Calu3 (cell line): Measurements from ENCODE around the gene LEP. TPM values are rescaled to one million over a fixed set of nuclear protein-coding genes. Genes with fewer than 3 reads are reported as not detected.
"Not testable (repeated sequence)": the region's sequence is repeated elsewhere in the genome, so short reads cannot be mapped to it uniquely, and the experiment has no call there.

Source experiments
- BruUV-seq: library from RNA; stranded (reverse); fragments of 400-500 nt; replicated peaks from 2 replicates; lab custom pipeline; 2021; lab: Mats Ljungman, UMichigan
- CTCF ChIA-PET: fragments of 300-600 bp; sonication (Branson Sonifier 250); formaldehyde crosslinking; loops from one replicate; lab custom pipeline; 2022; ENCODE audit warnings: antibody characterized with exemption; lab: Charles Lee
- DNase-seq: peaks from one replicate; pipeline ENCODE4 v3.0.0; 2022
- H3K27ac Mint-ChIP-seq: one replicate; pipeline ENCODE4 v1.8.0; 2022; ENCODE audit warnings: mixed read lengths; ENCODE audit not compliant: unreplicated experiment
- H3K27me3 Mint-ChIP-seq: one replicate; pipeline ENCODE4 v1.8.0; 2022; ENCODE audit warnings: mixed read lengths; ENCODE audit not compliant: unreplicated experiment
- H3K36me3 Mint-ChIP-seq: one replicate; pipeline ENCODE4 v1.8.0; 2022; ENCODE audit warnings: mild to moderate bottlenecking, moderate library complexity, mixed read lengths; ENCODE audit not compliant: insufficient read depth, unreplicated experiment
- H3K4me1 Mint-ChIP-seq: one replicate; pipeline ENCODE4 v1.8.0; 2022; ENCODE audit warnings: mild to moderate bottlenecking, low read depth, mixed read lengths; ENCODE audit not compliant: unreplicated experiment
- H3K4me3 Mint-ChIP-seq: one replicate; pipeline ENCODE4 v1.8.0; 2022; ENCODE audit warnings: mild to moderate bottlenecking, low read depth, moderate library complexity, mixed read lengths; ENCODE audit not compliant: unreplicated experiment
- H3K9me3 Mint-ChIP-seq: one replicate; pipeline ENCODE4 v1.8.0; 2022; ENCODE audit warnings: low read depth, mixed read lengths; ENCODE audit not compliant: unreplicated experiment
- CTCF ChIP-seq: fragments of 200-600 bp; IDR thresholded peaks from one replicate; pipeline ENCODE4 v1.8.0; 2022; ENCODE audit warnings: antibody characterized with exemption; ENCODE audit not compliant: unreplicated experiment
- intact Hi-C: fragments of 100-400 bp; cut with micrococcal nuclease; formaldehyde crosslinking; loops from one replicate; pipeline ENCODE4 v1.10.0; 2022; ENCODE audit not compliant: unreplicated experiment
- total RNA-seq: library from RNA; stranded (reverse); gene quantifications from 2 replicates; pipeline ENCODE4 v1.2.3, GENCODE V29; 2022

The LEP gene
- total RNA-seq, 1 experiment from 2014 or later, result not detected

GRCh38 chr7:128281605-128282380 is 40.7 kb downstream of the LEP start:
- Mint-ChIP-seq H3K4me1 (no peaks in the 10 kb centered on the region), H3K4me3 (no peak overlapping the region), H3K27ac (no peak overlapping the region), H3K27me3 (no peaks in the 10 kb centered on the region), H3K36me3 (no peaks in the 10 kb centered on the region), H3K9me3 (no peaks in the 10 kb centered on the region)
- no TSS peak for BruUV-seq
- no peak for TF ChIP-seq CTCF
- CTCF ChIA-PET, result no interaction called here
- DNase-seq, result no peak
- intact Hi-C loops, result no loop called here

- Mint-ChIP-seq H3K9me3 (no peaks in the 10 kb centered on the region), H3K27me3 (no peaks in the 10 kb centered on the region), H3K36me3 (no peaks in the 10 kb centered on the region), H3K4me1 (no peaks in the 10 kb centered on the region), H3K4me3 (no peak overlapping the region), H3K27ac (no peak overlapping the region)
- intact Hi-C loops, result no loop called here
- DNase-seq, result no peak
- CTCF ChIA-PET, result no interaction called here
- TF ChIP-seq CTCF, result no peak
- BruUV-seq, result no TSS peak
Observed at GRCh38 chr7:128284102-128284501, 43.0 kb downstream of the LEP start.

GRCh38 chr7:128287556-128287955 is 46.5 kb downstream of the LEP start:
- Mint-ChIP-seq H3K36me3 (no peaks in the 10 kb centered on the region), H3K4me1 (no peaks in the 10 kb centered on the region), H3K9me3 (no peaks in the 10 kb centered on the region), H3K4me3 (no peak overlapping the region), H3K27me3 (no peaks in the 10 kb centered on the region), H3K27ac (no peak overlapping the region)
- no TSS peak for BruUV-seq
- CTCF ChIA-PET, result no interaction called here
- intact Hi-C loops, result no loop called here
- TF ChIP-seq CTCF, result no peak
- no peak for DNase-seq

GRCh38 chr7:128298004-128298403 is 56.9 kb downstream of the LEP start:
- intact Hi-C loops, H3K4me1 Mint-ChIP-seq, H3K9me3 Mint-ChIP-seq, DNase-seq, H3K27ac Mint-ChIP-seq, CTCF ChIA-PET, H3K36me3 Mint-ChIP-seq, H3K4me3 Mint-ChIP-seq, H3K27me3 Mint-ChIP-seq, BruUV-seq: not testable (repeated sequence)

GRCh38 chr7:128299109-128299607 is 58.1 kb downstream of the LEP start:
- Mint-ChIP-seq H3K9me3 (no peaks in the 10 kb centered on the region), H3K36me3 (peaks cover 6% of the 10 kb centered on the region), H3K4me1 (no peaks in the 10 kb centered on the region), H3K27me3 (no peaks in the 10 kb centered on the region), H3K4me3 (no peak overlapping the region), H3K27ac (no peak overlapping the region)
- DNase-seq, result no peak
- CTCF ChIA-PET, result interaction anchor here (0.6 kb wide), 1 partner anchor 1633 kb away, joined by 4 read pairs; no protein-coding TSS in a partner anchor
- no peak for TF ChIP-seq CTCF
- no TSS peak for BruUV-seq
- intact Hi-C loops, result no loop called here
